ENCODE results near the gene FILIP1L.

Gene FILIP1L

GRCh38 chr3:100088735-100089368 is 25.4 kb downstream of the FILIP1L start:
- TF ChIP-seq CTCF (IDR thresholded peaks at IDR 0.05; ENCODE audit: low read depth, low read length), result no peak
- DNase-seq (ENCODE audit: extremely low read depth, low read depth), result no peak

GRCh38 chr3:100087198-100087597 is 27.1 kb downstream of the FILIP1L start:
- TF ChIP-seq CTCF (IDR thresholded peaks at IDR 0.05; ENCODE audit: low read depth, low read length), result no peak
- DNase-seq (ENCODE audit: extremely low read depth, low read depth), result peak; percentile 81

GRCh38 chr3:100086401-100086800 is 27.9 kb downstream of the FILIP1L start:
- no peak for DNase-seq (ENCODE audit: extremely low read depth, low read depth)
- no peak for TF ChIP-seq CTCF (IDR thresholded peaks at IDR 0.05; ENCODE audit: low read depth, low read length)

- no peak for TF ChIP-seq CTCF (IDR thresholded peaks at IDR 0.05; ENCODE audit: low read depth, low read length)
- DNase-seq (ENCODE audit: extremely low read depth, low read depth), result no peak
These were observed 30.0 kb downstream of the FILIP1L start for GRCh38 chr3:100084100-100084806.

- TF ChIP-seq CTCF (IDR thresholded peaks at IDR 0.05; ENCODE audit: low read depth, low read length), result no peak
- no peak for DNase-seq (ENCODE audit: extremely low read depth, low read depth)
These were observed 31.1 kb downstream of the FILIP1L start for GRCh38 chr3:100083209-100083608.

- DNase-seq (ENCODE audit: extremely low read depth, low read depth), result no peak
- no peak for TF ChIP-seq CTCF (IDR thresholded peaks at IDR 0.05; ENCODE audit: low read depth, low read length)
These were observed 31.6 kb downstream of the FILIP1L start for GRCh38 chr3:100082714-100083113.

- DNase-seq (ENCODE audit: extremely low read depth, low read depth), result no peak
- no peak for TF ChIP-seq CTCF (IDR thresholded peaks at IDR 0.05; ENCODE audit: low read depth, low read length)
These were observed 32.2 kb downstream of the FILIP1L start for GRCh38 chr3:100081986-100082692.
